ENCODE results near the gene CLDN5. TPM values are rescaled to one million over a fixed set of nuclear protein-coding genes. Genes with fewer than 3 reads are reported as not detected.

The CLDN5 gene
- total RNA-seq, 1 donor from 2014 or later, result 0.69 TPM

DNA sequence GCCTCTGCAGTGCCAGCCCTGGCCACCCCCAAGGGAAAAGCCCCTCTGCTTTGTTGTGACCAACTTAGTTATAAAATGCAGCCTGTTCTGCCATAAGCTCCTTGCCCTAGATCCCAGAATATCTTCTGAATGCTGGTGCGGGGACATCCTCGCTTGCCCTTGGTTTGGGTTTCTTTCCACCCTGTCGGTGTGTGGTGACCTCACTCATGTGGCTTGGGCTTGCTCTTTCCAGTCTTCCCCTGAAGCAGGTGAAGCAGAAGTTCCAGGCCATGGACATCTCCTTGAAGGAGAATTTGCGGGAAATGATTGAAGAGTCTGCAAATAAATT is 16.7 kb downstream of the CLDN5 start:
- no peak overlapping the region for H3K4me3 ChIP-seq
- TF ChIP-seq EZH2phosphoT487 (IDR thresholded peaks at IDR 0.05) (no peak), EZH2 (IDR thresholded peaks at IDR 0.05) (no peak)
- TF ChIP-seq, protein P1, sequence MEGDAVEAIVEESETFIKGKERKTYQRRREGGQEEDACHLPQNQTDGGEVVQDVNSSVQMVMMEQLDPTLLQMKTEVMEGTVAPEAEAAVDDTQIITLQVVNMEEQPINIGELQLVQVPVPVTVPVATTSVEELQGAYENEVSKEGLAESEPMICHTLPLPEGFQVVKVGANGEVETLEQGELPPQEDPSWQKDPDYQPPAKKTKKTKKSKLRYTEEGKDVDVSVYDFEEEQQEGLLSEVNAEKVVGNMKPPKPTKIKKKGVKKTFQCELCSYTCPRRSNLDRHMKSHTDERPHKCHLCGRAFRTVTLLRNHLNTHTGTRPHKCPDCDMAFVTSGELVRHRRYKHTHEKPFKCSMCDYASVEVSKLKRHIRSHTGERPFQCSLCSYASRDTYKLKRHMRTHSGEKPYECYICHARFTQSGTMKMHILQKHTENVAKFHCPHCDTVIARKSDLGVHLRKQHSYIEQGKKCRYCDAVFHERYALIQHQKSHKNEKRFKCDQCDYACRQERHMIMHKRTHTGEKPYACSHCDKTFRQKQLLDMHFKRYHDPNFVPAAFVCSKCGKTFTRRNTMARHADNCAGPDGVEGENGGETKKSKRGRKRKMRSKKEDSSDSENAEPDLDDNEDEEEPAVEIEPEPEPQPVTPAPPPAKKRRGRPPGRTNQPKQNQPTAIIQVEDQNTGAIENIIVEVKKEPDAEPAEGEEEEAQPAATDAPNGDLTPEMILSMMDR (IDR thresholded peaks at IDR 0.05), result no peak
- no peaks in the 10 kb centered on the region for H3K27me3 ChIP-seq
- Mint-ChIP-seq H3K27me3 (ENCODE audit: insufficient read depth, low read depth) (no peaks in the 10 kb centered on the region), H3K27ac (no peak overlapping the region), H3K4me3 (no peak overlapping the region), H3K9me3 (no peaks in the 10 kb centered on the region), H3K36me3 (peaks cover 15% of the 10 kb centered on the region), H3K4me1 (peaks cover 6% of the 10 kb centered on the region)
- H3K9ac ChIP-seq, result no peak overlapping the region
- no peaks in the 10 kb centered on the region for H3K36me3 ChIP-seq
- H3K4me2 ChIP-seq, result no peak overlapping the region
- no peaks in the 10 kb centered on the region for H3K4me1 ChIP-seq
- H3K79me2 ChIP-seq (ENCODE audit: low read depth), result no peaks in the 10 kb centered on the region
- peaks cover 3% of the 10 kb centered on the region for H4K20me1 ChIP-seq (ENCODE audit: low read depth)
- no peaks in the 10 kb centered on the region for H3K9me3 ChIP-seq (ENCODE audit: low read depth)
- no peak for DNase-seq (ENCODE audit: low spot score)
- H2AFZ ChIP-seq (replicated peaks), result no peak overlapping the region
- no peak overlapping the region for H3K27ac ChIP-seq
- H3F3A ChIP-seq (ENCODE audit: low read depth), result peaks cover 3% of the 10 kb centered on the region

- Histone ChIP-seq H2AFZ (replicated peaks) (no peak overlapping the region), H3K9me3 (ENCODE audit: low read depth) (no peaks in the 10 kb centered on the region), H4K20me1 (ENCODE audit: low read depth) (no peaks in the 10 kb centered on the region), H3K27ac (no peak overlapping the region), H3F3A (ENCODE audit: low read depth) (peaks cover 3% of the 10 kb centered on the region), H3K79me2 (ENCODE audit: low read depth) (no peaks in the 10 kb centered on the region), H3K4me1 (no peaks in the 10 kb centered on the region), H3K27me3 (no peaks in the 10 kb centered on the region), H3K4me2 (no peak overlapping the region), H3K9ac (no peak overlapping the region), H3K36me3 (no peaks in the 10 kb centered on the region), H3K4me3 (no peak overlapping the region)
- H3K36me3 Mint-ChIP-seq, result peaks cover 13% of the 10 kb centered on the region
- TF ChIP-seq EZH2phosphoT487 (IDR thresholded peaks at IDR 0.05) (no peak), EZH2 (IDR thresholded peaks at IDR 0.05) (no peak)
- TF ChIP-seq, protein P1 (IDR thresholded peaks at IDR 0.05), result no peak
- peaks cover 6% of the 10 kb centered on the region for H3K4me1 Mint-ChIP-seq
- H3K27me3 Mint-ChIP-seq (ENCODE audit: insufficient read depth, low read depth), result no peaks in the 10 kb centered on the region
- DNase-seq (ENCODE audit: low spot score), result no peak
- H3K27ac Mint-ChIP-seq, result peak overlapping the region; percentile 54
- H3K9me3 Mint-ChIP-seq, result no peaks in the 10 kb centered on the region
- no peak overlapping the region for H3K4me3 Mint-ChIP-seq
Measured at GRCh38 chr22:19506212-19506611, 18.0 kb downstream of the CLDN5 start.

GRCh38 chr22:19505735-19506126 is 18.5 kb downstream of the CLDN5 start:
- H3K36me3 ChIP-seq, result no peaks in the 10 kb centered on the region
- H3K36me3 Mint-ChIP-seq, result peaks cover 9% of the 10 kb centered on the region
- no peaks in the 10 kb centered on the region for H3K79me2 ChIP-seq (ENCODE audit: low read depth)
- H3K4me2 ChIP-seq, result no peak overlapping the region
- H3K9me3 ChIP-seq (ENCODE audit: low read depth), result no peaks in the 10 kb centered on the region
- H4K20me1 ChIP-seq (ENCODE audit: low read depth), result no peaks in the 10 kb centered on the region
- no peak overlapping the region for H3K4me3 ChIP-seq
- TF ChIP-seq, protein P1 (IDR thresholded peaks at IDR 0.05), result no peak
- TF ChIP-seq EZH2phosphoT487 (IDR thresholded peaks at IDR 0.05) (no peak), EZH2 (IDR thresholded peaks at IDR 0.05) (no peak)
- DNase-seq (ENCODE audit: low spot score), result no peak
- no peaks in the 10 kb centered on the region for H3K27me3 Mint-ChIP-seq (ENCODE audit: insufficient read depth, low read depth)
- no peak overlapping the region for H3K9ac ChIP-seq
- H3K27ac Mint-ChIP-seq, result peak overlapping the region; percentile 54
- peaks cover 3% of the 10 kb centered on the region for H3F3A ChIP-seq (ENCODE audit: low read depth)
- H3K27ac ChIP-seq, result no peak overlapping the region
- no peaks in the 10 kb centered on the region for H3K27me3 ChIP-seq
- H3K4me3 Mint-ChIP-seq, result no peak overlapping the region
- no peak overlapping the region for H2AFZ ChIP-seq (replicated peaks)
- H3K4me1 Mint-ChIP-seq, result peaks cover 6% of the 10 kb centered on the region
- no peaks in the 10 kb centered on the region for H3K9me3 Mint-ChIP-seq
- H3K4me1 ChIP-seq, result no peaks in the 10 kb centered on the region

Data from neural progenitor cell (in vitro differentiated cells).